NCI-H460 (cell line): ENCODE measurements around the gene FOXC2. TPM values are rescaled to one million over a fixed set of nuclear protein-coding genes. Genes with fewer than 3 reads are reported as not detected.
A peak's percentile ranks its signal among the peaks of the same experiment; 100 is the strongest.
"Not testable (repeated sequence)": the region's sequence is repeated elsewhere in the genome, so short reads cannot be mapped to it uniquely, and the experiment has no call there.

Experiments used
- DNase-seq: peaks from one replicate; pipeline ENCODE4 v3.0.0-alpha.2; 2016; ENCODE audit warnings: low read depth; ENCODE audit errors: extremely low read depth
- total RNA-seq: library from RNA; depleted of rRNA; stranded (reverse); fragments of >200 nt; shearing (Covaris generic); gene quantifications from 2 replicates; pipeline ENCODE4 v1.2.3, GENCODE V29; 2014

Gene FOXC2
- total RNA-seq, 1 experiment from 2014 or later, result not detected

DNA sequence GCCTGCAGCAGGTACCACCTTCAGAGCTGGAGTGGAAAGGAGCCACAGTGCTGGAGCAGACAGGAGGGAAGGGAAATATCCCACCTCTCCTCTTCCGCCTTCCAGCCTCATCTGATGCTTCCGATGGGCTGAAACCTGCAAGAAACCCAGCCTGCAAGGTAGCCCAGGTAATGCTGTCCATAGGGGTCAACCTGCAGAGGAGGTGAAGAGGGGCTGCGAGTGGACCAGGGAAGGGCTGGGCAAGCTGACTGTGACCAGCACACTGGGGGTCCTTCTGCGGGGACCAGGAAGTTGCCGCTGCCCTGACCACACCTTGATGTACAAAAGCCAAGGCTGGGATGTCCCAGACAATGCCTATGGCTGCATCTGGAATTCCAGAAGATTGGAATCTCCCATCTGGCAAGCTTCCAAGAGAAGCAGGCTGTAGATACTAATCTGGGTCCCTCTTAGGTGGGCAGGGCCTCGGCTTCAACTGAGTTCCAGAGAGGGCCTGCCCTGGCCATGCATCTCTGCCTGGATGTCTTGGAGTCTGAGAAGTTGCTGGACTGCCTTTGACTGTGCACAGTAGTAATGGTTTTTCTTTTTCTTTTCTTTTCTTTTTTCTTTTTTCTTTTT, 17.5 kb downstream of the FOXC2 start:
- DNase-seq, result no peak

DNA sequence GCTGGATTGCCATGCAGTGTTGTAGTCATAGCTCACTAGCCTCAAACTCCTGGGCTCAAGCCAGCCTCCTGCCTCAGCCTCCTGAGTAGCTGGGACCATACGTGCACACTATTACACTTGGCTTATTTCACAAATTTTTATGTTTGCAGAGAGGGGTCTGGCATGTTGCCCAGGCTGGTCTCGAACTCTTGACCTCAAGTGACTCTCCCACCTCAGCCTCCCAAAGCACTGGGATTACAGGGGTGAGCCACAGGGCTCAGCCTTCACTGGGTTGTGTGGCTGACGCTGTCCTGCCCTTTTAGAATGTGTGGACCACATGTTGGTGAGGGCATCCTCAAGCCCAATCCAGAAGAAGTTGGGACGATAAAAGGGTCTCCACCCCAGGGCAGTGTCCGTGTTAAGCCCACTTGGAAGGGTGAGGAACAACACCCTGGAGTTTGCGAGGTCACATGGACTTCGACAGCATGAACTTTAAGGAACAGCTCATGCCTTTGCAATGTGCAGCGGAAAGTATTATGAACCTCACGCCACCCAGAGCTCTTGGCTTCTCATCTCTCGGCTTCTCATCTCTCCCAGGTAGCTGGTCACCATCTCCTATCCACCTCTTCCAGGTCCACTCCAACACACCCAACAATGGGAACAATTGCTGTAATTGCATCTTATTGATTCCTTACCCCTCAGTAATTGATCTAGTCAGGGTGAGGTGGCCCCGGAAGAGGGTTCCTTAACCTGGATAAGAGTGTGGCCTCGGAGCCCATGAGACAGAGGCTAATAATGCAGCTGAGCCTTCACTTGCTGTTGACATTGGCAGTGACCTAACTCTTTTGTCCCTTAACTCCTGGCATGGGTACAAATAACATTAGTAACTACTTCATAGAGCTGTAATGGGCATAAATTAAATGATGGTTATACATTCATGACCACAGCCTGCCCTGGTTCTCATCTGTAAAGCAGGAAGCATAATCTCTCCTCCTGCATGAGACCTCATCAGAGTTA, 18.4 kb downstream of the FOXC2 start:
- DNase-seq, result no peak

DNA sequence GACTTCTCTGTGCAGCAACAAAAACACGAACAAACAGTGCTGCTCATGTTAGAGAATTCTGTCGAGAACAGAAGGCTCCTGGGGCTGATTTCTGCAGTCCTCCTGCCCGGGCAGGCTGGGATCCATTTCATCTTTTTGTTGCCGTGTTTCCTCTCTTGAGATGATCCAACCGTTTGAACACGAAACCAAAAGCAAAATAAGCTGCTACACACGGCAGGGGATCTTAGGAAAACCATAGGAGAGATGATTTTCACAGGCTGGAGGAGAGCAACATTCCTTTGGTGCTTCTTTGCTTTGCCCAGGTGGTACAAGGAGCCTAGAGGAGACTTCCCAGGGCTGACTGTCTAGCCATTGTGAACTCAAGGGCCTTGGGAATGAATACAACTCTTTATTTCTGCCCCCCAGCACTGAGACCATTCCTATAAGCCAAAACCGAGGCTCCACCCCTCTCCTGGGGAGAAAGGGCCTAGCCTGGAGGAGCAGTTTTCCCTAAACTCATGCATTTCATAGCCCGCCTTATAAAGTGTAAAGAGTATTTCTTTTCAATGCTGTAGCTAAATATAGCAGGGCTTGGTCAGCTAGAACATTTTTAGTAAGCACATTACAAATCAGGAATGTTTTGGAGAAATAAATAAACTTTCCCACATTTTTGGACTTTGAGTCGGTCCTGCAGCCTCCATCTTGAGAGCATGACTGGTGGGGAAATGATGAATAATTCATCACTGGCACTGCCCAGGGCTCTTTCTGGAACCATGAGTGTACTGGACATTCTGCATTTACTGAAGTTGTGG, 19.4 kb downstream of the FOXC2 start:
- DNase-seq, result no peak

- DNase-seq, result no peak
These were observed 20.9 kb downstream of the FOXC2 start for GRCh38 chr16:86587487-86587886.

GRCh38 chr16:86587955-86588354, 21.3 kb downstream of the FOXC2 start:
- DNase-seq, result not testable (repeated sequence)

DNA sequence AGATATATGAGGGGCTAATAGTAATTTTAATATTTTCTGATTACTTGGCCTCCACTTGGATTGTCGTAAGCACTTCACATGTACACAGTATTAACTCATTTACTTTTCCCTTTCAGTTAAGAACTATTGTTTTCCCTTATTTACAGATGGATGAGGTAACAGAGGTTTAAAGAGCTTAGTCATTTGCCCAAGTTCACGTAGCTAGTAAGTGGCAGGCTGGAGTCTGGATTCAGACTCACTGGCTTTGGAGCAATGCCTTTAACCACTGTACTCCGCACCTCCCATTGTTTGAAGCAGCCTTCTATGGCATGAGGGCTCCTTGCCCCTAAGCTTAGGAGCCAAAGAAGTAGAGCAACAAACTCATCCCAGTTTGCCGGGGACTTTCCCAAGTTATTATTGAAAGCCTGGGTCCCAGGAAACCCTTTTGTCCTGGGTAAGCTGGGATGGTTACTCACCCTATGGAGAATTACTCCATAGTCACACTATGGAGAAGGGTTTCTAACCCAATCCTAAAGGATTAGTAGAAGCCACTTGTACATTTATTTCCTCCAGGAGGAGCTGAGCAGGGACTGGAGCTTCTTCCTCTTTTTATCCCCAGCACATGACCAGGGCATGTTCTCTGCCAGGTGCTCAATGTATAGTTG, 24.0 kb downstream of the FOXC2 start:
- peak; percentile 13 for DNase-seq

GRCh38 chr16:86591270-86591669, 24.6 kb downstream of the FOXC2 start:
- no peak for DNase-seq

DNA sequence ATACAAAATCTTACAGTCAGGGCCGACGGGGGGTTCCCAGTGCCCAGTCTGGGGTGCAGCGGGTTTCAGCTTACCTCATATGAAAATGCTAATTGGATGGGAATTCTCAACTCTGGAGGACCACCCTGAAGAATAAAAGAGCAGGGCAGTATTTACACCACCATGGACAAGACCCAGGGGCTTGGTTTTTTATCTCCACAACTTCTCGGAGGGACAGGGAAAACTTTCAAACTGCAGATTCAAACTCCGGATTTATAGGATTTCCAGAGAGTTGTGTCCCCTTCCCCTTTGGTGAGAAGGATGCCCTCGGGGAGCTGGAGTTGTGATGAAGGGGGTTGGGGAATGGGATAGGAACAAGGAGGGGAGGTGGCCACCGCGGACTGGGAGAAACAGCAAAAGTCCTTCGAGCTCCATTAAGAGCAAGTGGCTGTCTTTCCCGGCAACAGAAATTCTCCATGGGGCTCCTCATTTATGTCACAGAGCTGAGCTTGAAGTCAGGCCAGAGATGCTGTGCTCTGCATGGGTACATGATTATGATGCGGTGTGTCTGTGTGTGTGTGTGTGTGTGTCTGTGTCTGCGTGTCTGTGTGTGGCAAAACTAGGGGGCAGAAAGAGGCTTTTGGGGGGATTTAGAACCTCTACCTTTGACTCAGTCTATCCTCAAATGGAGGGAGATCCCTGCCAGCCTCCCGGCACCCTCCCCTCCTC, 27.4 kb downstream of the FOXC2 start:
- DNase-seq, result no peak

DNA sequence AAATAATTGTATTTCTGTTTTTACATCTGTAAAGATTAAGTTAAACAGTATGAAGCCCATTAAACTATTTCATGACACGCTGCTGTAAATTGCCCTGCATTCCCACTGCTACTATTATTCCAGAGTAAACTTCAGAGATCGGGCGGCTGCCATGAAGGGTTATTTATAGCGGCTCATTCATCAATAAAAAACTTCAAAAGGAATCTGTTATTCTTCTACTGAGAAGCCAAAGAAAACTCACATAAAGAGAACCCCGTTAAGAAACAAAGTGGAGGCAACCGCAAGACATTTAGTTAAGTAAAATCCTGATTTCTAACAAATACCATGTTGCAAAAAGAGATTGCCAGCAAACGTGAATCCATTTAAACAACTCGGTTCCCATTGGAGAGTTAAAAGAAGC, 28.1 kb downstream of the FOXC2 start:
- no peak for DNase-seq

GRCh38 chr16:86595983-86596605, 29.5 kb downstream of the FOXC2 start:
- no peak for DNase-seq

DNA sequence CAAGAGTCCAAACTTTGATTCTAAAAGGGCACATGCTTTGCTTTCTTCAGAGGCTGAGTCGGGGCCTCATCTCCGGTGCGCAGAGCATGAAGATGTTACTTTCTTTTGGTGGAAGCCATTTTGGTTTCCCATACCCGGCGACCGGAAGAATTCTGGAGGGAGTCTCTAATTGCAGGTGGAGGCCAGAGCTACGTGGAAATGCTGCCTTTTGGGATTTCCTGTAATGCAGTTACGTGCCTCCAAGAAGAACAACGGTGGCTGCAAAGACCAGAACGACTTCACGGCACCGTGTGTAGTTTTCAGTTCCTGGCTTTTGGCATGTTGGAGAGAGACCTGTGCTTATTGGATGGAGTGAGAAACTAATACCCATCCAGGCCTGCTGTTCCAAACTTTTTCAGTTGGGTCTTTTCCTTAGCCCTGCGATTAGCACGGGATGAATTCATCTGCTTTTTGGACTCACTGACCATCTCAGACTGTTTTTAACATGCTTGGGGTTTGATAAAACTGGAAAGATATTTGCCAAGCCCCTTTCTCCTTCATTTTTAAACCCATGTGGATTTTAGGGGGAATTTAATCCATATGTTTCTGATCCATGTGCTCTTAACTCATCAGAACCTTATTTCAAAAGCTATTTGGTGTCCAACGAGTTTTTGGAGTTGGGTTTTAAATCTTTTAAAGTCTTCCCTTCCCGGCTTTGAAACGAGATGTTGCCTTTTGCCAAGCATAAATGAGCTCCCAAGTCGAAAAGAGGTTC, 30.7 kb downstream of the FOXC2 start:
- DNase-seq, result no peak

DNA sequence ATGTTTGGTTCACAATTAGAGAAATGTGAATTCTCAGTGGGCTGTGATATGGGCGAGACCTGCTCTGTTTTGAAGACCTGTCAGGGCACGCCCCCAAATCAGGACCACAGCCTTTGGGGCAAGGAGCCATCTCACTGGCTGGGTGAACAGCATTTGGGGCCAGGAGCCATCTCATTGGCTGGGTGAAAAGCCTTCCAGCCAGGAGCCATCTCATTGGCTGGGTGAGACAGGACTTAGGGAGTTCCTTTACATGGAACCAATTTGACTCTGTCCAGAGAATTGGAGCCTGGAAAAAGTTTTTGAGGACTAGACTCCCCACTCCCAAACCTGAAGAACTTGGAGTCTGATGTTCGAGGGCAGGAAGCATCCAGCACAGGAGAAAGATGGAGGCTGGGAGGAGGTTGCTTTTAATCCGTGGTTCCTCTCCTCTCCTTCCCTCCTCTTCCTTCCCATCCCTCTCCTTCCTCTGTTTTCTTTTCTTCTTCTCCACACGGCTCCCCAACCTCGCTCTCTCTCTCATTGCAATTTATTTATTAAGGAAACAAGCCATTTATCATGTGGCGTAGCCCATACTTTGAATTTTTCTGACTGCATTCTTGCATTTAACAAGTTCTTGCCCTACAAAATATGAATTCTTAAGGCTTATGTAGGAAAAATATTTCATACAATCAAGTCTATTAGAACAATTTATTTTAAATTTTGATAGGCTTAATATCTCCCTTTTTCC, 31.4 kb downstream of the FOXC2 start:
- DNase-seq, result no peak

DNA sequence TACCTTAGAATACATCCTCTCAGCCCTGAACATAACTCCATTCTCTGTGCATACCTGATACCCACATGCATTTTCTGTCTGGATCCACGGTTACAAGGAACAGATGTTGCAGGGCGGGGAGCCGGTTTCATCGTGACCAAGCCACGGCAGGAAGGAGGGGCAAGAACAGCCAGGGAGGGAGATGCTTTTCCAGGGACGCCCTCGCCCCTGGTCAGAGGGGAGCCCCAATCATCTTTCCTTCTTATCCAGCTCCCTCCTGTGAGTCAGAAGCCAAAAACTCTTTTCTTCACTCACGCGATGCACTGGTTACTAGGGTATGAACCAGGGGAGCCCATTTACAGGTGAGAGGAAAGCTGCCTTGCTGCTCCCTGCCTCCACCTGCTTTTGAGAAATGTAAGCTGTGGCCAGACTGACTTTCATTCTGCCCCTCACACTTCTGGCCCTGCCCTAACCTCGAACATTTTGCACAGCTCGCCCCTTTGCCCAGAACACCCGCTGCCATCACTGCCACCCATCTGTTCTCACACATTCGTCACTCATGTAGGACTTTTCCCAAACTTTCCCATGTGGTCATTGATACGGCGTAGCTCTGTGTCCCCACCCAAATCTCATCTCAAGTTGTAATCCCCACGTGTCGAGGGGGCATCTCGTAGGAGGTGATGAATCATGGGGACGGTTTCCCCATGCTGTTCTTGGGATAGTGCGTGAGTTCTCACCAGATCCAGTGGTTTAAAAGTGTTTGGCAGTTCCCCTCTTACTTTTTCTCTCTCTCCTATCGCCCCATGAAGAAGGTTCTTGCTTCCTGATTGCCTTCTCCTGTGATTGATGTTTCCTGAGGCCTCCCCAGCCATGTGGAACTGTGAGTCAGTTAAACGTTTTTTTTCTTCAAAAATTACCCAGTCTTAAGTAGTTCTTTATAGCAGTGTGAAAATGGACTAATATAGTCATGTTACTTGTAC, 32.3 kb downstream of the FOXC2 start:
- DNase-seq, result no peak

DNA sequence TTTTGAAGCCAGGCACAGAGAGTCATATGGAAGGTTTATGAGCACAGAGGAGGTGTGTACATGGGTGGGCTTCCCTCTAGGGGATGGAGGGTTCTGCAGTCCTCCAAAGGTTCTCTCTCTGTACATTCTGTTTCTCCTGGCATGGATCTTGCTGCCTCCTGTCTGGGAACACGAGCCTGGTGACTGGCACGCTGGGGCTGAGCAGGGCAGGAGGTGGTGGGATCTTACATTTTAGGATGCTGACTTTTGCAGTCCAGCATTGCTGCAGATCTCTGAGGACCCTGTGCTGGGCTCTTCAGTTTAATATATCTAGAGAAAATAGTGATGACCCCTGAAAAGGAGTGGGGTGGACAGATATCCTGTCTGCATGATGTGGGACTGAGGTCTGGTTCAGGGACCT, 34.7 kb downstream of the FOXC2 start:
- DNase-seq, result no peak

- DNase-seq, result no peak
These were observed 35.9 kb downstream of the FOXC2 start for GRCh38 chr16:86602521-86602920.

GRCh38 chr16:86604436-86605193, 38.0 kb downstream of the FOXC2 start:
- DNase-seq, result no peak
